Middle frontal gyrus (tissue), 1 donor: Measurements from ENCODE around the gene SULF2.

Source experiments
- DNase-seq: peaks from one replicate; pipeline ENCODE4 v3.0.0-alpha.2; 2015; ENCODE audit warnings: low spot score; ENCODE audit errors: extremely low spot score

The SULF2 gene

DNA sequence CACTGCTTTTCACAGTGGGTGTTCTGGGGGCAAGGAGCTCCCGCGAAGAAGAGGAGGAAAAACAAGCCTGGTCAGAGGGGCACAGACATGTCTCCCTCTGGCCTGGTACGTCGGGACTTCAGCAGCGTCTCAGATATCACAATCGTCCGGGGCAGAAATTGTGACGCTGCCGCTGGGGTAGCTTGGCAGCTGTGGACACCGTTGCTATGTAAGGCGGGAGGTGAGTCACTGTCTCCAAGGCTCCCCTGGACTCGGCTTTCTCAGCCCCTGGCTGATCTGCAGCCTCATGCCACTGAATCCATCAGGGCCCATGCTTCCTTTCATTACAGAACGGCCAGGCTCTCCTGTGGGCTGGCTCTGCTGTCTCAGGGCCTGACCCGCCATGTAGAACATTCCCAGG is 98.7 kb downstream of the SULF2 start:
- DNase-seq, result no peak

DNA sequence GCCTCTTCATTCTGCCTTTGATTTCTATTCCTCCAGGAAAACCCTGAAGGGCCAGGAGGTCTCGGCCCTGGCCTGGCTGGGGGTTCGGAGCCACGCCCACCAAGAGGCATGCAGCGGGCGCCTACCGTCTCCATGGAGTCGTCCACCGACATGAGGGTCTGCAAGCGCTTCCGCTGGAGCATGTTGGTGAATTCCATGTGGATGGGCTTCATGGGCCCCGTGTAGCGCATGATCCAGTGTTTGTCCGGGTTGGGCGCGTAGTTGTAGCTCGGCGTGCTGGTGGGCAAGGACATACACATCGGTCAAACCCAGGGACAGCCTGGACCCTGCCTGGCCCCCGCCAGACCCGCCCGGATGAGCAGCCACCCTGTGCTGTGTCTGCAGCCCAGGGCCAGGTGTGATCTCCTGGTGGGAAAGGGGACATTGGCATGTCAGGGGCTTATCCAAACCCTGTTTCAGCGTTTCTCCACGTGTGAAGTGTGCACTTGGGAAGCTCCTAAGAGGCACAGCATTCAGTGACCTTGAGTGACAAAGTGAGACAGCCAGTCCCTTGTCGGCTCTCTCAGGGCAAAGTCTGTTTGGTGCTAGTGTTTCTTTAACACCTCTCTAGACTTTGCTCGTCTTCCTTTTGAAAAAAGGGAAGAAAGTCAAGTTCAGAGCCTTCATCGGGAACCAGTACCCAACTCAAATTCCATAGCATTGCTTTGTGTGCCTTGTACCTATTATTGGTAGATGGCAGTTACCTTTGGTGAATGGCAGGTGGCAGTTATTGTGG is 100.8 kb downstream of the SULF2 start:
- DNase-seq, result no peak

DNA sequence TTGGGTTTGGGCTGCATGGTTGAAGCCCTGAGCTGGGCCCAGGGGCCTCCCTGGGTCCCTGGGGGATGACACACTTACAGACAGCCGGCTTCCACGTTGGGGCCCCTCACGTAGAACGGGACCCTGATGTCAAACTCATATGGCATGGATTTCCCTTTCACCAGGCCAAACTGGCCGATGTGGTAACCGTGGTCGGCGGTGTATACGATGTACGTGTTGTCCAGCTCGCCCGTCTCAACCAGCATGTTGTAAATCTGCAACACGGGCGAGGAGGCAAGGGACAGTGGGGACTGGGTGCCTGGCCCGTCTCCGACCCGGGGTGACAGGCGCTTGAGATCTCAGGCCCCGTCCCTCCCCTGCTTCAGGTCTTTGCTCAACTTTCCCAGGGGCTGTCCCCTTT is 102.4 kb downstream of the SULF2 start:
- DNase-seq, result no peak

DNA sequence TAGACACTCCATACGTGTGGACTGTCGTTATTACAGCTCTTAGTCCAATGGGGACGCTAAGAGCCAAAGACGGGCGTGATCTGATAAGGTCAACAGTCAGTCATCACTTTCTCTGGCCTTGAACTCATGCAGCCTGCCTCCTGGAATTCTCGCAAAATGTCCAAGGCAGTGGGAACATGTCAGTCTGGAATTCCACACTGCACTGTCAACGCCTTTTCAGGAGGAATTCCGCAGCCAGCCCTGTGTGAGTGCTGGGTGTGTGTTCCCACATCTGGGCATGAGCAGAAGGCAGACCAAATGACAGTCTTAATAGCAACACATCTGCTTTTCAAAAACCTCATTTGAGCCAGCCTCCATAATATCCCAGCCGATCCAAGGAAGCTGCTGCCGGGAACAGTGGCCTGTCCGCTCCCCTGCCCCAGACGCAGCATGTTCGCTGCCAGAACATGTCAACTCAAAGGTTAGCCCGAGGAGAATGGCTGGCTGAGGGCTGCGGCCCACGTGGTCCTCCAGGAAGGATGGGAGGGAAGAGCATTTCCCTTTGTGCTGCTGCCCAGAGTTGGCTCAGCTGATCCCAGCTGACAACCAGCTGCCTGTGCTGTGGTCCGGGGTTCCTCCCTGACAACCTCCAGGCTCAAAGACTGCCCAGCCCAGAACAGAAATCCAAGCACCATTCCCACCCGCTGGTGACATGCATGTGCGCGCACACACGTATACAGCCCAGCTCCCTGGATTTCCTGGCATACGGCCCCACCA is 103.1 kb downstream of the SULF2 start:
- DNase-seq, result no peak

DNA sequence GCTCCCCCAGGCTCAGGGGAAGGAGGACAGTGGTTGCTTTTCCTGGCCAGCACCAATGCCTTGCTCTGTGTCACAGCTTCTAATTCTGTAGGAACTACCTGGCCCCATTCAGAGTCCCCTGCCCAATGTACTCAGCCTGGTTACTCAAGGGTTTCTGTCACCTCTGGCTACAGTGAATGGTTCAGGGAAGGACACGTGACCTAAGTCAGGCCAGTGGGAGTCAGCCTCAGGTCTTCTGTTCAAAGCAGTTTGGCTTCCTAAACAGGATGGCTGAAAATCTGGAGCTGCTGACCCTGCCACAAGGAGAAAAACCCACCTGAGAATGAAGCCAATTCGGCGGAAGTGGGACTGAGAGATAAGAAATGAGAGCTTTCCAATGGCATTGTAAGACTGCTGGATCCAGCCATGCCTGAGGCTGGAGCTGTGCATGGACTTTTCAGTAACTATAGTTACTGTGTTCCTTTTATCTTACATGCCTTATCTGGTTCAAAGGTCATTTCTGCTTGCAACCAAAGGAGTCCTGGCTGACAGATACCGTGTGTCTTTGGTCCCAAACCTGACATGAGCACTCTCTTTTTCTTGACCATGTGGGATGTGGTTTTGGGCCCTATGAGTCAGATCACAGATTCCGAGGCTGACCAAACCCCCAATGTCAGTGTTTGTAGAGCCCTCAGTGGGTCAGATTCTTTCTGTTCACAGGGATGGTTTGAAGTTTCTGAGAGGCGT is 104.3 kb downstream of the SULF2 start:
- DNase-seq, result no peak

DNA sequence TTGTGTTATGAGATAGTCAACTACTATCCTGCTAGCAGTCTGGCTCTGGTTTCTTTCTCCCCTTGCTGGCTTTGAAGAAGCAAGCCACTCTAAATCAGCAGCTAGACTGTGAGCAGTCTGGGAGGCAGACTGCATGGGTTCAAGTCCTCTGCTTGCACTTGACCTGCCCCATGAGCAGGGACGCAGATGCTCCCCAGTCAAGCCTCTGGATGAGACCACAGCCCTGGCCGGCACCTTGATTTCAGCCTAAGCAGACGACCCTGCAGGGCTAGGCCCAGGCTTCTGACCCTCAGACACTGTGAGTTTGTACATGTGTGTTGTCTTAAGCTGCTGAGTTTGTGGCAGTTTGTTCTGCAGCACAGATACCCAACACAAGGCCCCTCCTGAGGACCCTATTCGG is 105.8 kb downstream of the SULF2 start:
- no peak for DNase-seq

DNA sequence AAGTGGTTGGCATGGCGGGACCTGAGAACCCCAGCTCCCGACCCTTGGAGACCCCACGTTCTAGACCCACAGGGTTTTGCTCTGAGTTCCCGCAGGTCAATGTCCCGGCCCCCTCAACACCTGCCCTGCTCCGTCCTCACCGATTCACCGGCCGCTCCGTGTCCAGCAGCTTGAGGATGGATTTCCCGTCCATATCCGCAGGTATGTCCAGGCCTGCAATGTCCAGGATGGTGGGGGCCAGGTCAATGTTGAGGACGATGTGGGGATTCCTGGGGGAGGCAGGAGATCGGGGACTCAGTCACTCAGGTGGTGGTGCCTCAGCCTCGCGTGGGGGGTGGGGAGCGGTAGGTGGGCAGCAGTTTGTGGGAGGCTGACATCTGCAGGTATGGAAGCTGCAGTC is 106.7 kb downstream of the SULF2 start:
- no peak for DNase-seq

DNA sequence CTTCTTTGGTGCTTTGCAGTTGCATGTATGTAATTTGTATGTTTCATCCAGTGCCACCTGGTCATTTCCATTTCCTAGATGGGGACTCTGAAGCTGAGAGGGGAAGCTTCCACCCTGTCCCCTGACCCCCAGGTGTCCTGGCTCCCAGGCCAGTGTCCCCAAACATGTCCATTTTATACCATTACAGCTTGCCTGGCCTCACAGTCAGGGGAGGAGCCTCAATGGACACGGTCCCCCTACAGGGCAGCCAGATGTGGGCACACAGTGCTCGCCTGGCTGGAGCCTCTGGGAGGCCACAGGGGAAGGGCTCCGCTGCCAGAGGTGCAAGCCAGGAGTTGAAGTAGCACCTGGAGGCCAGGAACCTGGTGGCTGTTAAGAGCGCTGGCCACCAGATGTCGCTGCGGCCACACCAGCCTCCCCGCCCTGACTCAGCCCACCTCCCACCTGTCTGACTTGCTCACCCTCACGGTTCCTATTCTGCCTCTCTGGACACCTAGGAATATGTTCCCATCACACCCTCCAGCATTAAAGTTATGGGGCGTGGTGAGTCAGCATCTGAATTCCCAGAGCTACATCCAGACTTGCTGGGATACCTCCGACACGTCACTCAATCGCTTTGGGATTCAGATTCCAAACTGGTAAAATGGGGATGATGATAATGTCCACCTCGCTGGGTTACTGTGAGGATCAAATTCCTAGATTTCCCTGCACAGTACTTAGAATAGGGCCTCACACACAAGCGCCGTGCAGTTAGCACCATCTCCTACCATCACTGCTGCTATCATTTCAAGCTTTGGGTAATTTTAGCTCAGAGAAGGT is 107.4 kb downstream of the SULF2 start:
- no peak for DNase-seq

DNA sequence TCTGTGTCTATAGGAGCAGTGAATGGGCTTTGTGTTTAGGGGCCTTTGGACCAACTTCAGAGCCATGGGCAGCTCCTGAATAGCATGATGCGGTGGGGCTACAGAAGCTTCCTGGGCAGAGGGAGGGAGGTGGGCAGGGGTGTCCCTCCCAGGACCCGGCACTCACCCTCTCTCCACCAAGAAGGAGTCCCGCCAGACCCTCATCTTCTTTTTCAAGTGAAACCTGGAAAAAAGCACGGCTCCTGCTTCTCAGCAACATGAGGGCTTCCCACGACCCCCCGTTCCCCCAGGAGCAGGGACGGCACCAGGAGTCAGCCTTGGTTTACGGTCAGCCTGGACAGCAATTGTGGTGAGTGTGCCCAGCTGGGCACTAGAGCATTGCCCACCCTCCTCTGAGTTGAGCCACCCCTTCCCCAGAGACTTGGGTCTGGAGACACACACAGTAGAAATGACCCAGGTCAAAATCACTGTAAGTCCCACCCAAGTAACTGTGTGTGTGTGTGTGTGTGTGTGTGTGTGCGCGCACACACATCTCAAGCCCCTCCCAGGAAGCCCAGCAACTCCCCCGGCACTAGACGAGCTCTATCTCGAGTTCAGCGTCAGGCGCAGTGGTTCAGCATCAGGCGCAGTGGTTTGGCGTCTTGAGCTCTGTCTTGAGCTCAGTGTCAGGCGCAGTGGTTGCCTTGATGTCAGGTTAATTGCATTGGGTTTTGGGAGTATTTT is 108.2 kb downstream of the SULF2 start:
- no peak for DNase-seq

DNA sequence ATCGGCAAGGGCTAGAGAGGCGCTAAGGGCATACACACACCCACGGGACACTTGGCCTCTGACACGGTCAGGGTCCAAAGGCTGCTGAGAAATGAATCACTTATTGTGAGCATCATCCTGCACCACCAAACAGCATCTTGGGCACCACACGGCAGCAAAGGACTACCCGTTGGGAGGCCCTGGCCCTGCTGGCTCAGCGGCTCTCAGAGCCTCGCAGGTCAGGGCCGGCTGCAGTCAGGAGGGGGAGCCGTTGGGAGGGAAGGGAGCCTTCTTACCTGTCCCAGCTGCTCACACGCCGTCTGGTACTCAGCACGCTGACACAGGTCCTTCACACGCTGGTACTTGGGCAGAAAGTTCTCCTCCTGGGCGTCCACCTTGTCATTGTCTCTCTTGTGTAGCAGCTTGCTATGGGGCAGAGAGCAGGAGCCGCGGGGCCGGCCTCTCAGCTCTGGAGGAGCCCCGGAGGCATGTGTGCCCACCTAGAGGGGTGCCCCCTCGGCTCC is 109.0 kb downstream of the SULF2 start:
- DNase-seq, result no peak

DNA sequence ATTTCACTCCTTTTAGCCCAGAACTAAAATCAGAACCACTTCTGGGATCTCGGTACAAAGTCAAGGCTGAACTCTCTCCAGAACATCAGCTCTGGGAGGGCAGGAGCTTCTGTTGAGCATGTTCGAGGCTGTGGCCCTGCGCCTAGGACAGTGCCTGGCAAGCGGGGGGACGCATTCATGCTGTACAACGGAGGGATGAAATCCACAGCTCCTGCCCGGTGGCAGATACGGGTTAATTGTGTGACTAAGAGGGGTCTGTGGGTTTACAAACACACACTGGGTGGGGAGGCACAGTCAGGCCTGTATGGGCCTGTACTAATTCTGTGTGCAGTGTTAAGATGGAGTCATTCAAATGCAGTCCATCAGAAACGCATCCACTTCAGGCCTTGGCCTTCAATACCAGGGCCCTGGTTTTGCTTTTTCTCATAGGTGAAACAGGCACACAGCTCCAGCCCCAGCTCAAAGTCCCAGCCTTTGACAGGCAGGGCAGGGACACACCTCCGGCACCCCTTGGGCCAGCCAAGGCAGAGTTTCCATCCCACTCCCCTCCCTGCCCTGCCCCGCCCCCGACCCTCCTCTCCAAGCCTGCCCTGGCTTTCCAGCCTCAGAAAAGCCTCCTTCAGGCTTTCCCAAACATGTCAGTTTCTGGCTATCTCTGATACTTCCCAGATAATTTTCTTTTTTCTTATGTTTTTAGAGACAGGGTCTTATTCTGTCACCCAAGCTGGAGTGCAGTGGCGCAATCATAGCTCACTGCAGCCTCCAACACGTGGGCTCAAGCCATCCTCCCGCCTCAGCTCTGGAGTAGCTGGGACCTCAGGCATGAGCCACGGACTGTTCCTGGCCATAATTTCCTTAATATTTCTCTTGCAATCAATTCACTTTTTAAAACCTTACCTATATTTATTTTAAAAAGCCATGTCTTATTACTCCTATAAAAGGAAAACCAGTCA is 109.8 kb downstream of the SULF2 start:
- DNase-seq, result no peak

DNA sequence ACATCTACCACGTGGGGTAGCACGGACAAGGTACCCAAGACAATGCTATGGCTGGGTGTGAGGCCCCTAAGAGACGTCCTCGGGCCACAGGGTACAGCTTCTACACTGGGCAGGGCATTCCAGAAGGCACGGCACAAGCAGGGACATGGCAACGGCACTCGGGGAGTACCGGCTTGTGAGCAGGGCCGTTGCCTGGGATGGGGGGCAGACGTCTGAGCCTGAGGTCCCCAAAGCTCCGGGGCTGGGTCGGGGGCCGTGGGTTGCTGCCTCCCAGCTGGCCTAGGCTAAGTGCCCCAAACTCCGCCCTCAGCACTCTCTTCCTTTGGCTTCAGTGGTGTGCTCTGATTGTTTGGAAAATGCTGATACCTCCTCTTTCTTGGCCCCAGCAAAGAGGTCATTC is 110.6 kb downstream of the SULF2 start:
- no peak for DNase-seq

DNA sequence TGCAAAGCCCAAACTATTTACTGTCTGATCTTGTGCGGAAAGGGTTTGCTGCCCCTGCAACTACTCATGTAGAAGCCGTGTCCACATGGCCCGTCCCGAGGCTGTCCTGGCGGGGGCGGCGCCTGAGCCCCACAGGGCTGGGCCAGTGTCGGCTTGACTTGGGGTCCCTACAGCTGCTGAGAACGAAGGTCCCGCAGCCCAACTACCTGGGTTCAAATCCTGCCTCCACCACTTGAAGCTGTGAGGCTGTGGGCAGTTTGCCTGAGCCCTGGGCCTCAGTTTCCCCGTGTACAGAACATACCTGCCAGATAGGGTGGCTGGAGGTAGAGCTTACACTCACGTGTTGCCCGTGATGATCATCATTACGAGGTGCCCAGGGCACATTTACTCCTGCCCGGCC is 111.1 kb downstream of the SULF2 start:
- no peak for DNase-seq

DNA sequence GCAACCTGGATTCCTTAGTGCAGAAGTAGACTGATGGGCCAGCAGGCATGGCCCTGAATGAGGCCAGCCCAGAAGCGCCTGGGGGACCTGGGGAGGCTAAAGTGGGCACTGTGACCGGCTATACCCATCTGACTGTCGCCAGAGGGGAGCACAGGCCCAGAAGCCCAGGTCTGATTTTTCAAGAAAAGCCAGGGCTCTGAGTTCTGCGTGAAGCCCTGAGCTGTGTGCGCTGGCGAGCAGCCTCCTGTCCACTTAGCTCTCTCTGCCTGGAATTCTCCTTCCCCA is 111.7 kb downstream of the SULF2 start:
- DNase-seq, result no peak

DNA sequence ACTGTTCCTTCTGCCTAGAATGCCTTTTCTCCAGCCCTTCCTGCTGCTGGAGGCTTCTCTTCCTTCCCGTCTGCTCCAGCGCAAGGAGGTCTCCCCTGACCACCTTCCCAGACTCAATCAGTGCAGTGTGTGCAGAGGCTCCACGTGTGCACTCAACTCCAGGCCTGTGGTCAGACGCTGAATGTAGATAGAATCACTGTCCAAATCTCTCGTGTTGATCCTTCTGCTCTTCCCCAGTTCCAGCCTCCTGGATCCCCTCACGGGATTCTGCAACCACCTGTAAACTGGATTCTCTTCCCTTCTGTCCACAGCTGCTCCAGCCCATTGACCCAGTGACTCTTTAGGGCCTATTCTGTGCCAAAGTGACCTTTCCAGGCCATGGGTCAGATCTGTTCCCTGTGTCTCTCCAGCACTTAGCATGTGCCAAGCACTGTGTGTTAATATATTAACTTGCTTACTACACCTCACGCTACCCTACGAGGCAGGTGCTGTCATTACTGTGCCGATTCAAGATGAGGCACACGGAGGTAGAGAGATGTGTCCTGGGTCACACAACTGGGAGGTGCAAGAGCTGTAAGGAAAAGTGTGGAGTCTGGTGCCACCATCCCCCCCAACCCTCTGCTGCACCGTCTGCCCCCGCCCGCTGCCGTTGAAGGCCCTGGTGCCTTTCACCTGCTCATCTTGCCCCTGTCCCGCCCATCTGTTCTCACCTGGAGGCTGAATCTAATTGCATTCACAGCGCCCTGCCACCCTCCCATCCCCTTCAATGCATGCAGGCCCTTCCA is 112.2 kb downstream of the SULF2 start:
- no peak for DNase-seq

DNA sequence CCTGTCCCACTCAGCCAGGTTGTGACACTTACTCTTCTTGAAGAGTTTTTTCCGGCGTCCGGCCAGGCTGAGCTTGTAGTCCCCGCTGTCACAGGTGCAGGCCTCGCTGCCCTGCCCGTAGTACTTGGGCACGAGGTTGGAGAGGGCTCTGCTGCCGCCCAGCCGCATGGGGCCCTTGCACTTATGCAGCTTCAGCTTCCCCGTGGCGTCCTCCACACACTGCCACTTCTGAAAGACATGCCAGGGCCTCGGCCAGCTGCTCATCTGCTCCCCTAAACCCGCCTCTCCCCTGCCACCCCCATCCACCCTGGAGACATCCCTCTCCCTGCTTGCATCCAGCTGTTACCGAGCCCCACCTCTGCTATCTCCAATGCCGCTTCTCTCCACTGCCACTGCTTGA is 113.1 kb downstream of the SULF2 start:
- no peak for DNase-seq

DNA sequence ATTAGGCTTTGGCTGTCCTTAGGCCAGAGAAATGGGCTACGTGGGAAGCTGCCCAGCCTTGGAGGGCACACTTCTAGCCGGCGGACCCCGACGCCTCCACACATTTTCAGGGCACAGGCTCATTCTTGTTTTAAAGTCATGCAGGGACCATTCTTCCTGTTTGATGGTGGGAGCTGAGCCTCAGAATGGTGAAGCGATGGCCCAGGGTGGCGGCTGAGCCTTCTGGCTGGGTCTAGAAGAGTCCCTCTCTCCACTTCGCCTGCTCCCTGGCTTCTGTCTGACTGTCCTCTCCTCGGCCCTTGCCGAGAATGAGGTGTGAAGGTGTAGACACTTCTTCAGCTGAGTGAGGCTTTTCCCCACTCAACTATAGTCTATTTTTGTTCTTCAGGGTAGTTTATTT is 114.4 kb downstream of the SULF2 start:
- DNase-seq, result no peak

DNA sequence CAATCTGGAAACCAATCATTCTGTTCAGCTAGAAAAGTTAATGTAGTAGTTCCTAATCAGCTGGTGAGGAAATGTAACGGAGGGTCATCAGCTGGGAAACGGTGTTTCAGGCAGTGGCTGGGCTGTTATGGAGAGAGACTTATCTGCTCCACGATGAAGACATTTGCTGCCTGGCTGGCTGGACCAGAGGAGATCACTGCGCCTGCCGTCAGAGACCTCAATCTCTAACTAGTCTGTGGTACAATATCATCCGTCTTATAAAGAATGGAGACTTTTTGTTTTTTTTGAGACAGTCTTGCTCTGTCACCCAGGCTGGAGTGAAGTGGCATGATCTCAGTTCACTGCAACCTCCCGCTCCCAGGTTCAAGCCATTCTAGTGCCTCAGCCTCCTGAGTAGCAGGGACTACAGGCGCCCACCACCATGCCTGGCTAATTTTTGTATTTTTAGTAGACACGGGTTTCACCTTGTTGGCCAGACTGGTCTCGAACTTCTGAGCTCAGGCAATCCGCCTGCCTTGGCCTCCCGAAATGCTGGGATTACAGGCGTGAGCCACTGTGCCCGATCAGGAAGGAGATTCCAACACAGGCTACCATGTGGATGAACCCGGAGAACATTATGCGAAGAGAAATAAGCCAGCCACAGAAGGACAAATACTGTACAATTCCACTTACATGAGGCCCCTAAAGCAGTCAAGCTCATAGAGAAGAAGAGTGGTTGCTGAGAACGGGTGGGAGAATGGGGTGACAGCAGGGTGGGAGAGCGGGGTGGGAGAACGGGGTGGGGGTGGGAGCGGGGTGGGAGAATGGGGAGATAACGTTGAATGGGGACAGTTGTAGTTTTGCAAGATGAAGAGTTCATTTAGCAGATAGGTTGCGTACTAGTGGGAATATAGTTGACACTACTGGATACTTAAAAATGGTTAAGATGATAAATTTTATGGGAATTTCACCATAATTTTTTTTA is 115.1 kb downstream of the SULF2 start:
- no peak for DNase-seq
